Natural killer cell (primary cell): Measurements from ENCODE around the gene CLDN11. TPM values are rescaled to one million over a fixed set of nuclear protein-coding genes. Genes with fewer than 3 reads are reported as not detected.

ENCODE experiments used
- ATAC-seq, 3 donors: fragments of 150-1000 bp in 2 of 3; fragments of 200-7000 bp in 1 of 3; cut with Tn5 transposase; 1 replicate in 1 of 3; 2 replicates in 2 of 3; pipeline ENCODE4 v1.10.0; 2021; ENCODE audit warnings: mild to moderate bottlenecking in 2 of 3, moderate library complexity in 2 of 3
- DNase-seq, 2 donors: peaks; one replicate each; pipeline versions ENCODE4 v3.0.0 to v3.0.0-alpha.2; 2013 to 2021; ENCODE audit warnings: mixed read lengths in 1 of 2
- H3K27ac ChIP-seq: one replicate; pipeline ENCODE4 v1.5.1; 2013; ENCODE audit warnings: mild to moderate bottlenecking, low read length
- H3K27me3 ChIP-seq: one replicate; pipeline ENCODE4 v1.6.1; 2013; ENCODE audit warnings: low read length; ENCODE audit not compliant: control insufficient read depth, insufficient read depth
- H3K36me3 ChIP-seq: one replicate; pipeline ENCODE4 v1.6.1; 2013; ENCODE audit warnings: low read length; ENCODE audit not compliant: control insufficient read depth, insufficient read depth
- H3K4me1 ChIP-seq: one replicate; pipeline ENCODE4 v1.6.1; 2013; ENCODE audit warnings: low read length; ENCODE audit not compliant: control insufficient read depth, insufficient read depth
- H3K4me3 ChIP-seq: one replicate; pipeline ENCODE4 v1.5.1; 2013; ENCODE audit warnings: low read length
- H3K9me3 ChIP-seq: one replicate; pipeline ENCODE4 v1.6.1; 2013; ENCODE audit warnings: low read length; ENCODE audit not compliant: control insufficient read depth, insufficient read depth
- H3K27ac Mint-ChIP-seq, 2 donors: one replicate each; pipeline ENCODE4 v1.8.0; 2022; ENCODE audit warnings: mild to moderate bottlenecking in 2 of 2, mixed read lengths in 2 of 2, moderate library complexity in 1 of 2
- H3K27me3 Mint-ChIP-seq, 2 donors: one replicate each; pipeline ENCODE4 v1.8.0; 2022; ENCODE audit warnings: low read depth in 2 of 2, mixed read lengths in 2 of 2
- H3K36me3 Mint-ChIP-seq: one replicate; pipeline ENCODE4 v1.8.0; 2022; ENCODE audit warnings: mixed read lengths
- H3K4me1 Mint-ChIP-seq, 2 donors: one replicate each; pipeline ENCODE4 v1.8.0; 2022; ENCODE audit warnings: mixed read lengths in 2 of 2
- H3K4me3 Mint-ChIP-seq: one replicate; pipeline ENCODE4 v1.8.0; 2022; ENCODE audit warnings: mild to moderate bottlenecking, moderate library complexity, mixed read lengths
- H3K9me3 Mint-ChIP-seq, 2 donors: one replicate each; pipeline ENCODE4 v1.8.0; 2022; ENCODE audit warnings: mixed read lengths in 2 of 2
- WGBS: methylation state at CpG from one replicate; pipeline ENCODE4 v1.1.7; 2013; ENCODE audit warnings: missing lambda C conversion rate; ENCODE audit not compliant: insufficient coverage; 5-methylcytosine and 5-hydroxymethylcytosine counted together
- intact Hi-C: fragments of 100-400 bp; cut with micrococcal nuclease; formaldehyde crosslinking; loops from one replicate; pipeline ENCODE4 v1.14.2; 2022
- total RNA-seq, 4 donors: library from RNA; stranded (reverse); fragments of 120-200 nt in 1 of 4; gene quantifications; one replicate each; pipeline versions ENCODE4 v1.2.3 to v1.2.4, GENCODE V29; 2013 to 2022
- TF ChIP-seq, protein P1 (sequence below): fragments of 200-600 bp; IDR thresholded peaks from one replicate; pipeline ENCODE4 v1.8.0; 2022; ENCODE audit warnings: antibody characterized with exemption

CLDN11 gene
- total RNA-seq, 3 donors from 2014 or later (not counting 1 experiment from before 2014, with no cell fraction given), result 0.39 TPM; not detected in 2

DNA sequence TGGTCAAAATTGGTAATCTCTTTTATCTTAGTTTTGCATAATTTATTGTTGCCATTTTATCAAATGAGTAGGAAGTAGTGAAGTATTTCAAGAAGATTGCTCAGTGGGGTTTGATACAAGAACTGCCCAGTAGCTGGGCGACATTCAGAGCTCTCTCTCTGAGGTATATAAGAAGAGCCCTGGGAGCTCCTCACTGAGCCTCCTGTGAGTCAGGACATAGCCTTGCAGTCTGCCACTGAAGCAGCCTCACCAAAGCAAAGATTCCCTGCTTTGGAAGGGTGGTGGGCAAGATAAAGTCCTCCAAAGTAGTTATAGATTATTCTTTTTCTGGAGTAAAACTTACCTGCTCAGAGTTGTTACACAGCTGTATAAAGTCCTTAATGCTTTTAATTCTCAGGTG lies 35.1 kb upstream of the CLDN11 start:
- no peak overlapping the region for H3K27ac ChIP-seq
- 88% methylated on average over 1 of the region's 1 CpG for WGBS
- TF ChIP-seq, protein P1, sequence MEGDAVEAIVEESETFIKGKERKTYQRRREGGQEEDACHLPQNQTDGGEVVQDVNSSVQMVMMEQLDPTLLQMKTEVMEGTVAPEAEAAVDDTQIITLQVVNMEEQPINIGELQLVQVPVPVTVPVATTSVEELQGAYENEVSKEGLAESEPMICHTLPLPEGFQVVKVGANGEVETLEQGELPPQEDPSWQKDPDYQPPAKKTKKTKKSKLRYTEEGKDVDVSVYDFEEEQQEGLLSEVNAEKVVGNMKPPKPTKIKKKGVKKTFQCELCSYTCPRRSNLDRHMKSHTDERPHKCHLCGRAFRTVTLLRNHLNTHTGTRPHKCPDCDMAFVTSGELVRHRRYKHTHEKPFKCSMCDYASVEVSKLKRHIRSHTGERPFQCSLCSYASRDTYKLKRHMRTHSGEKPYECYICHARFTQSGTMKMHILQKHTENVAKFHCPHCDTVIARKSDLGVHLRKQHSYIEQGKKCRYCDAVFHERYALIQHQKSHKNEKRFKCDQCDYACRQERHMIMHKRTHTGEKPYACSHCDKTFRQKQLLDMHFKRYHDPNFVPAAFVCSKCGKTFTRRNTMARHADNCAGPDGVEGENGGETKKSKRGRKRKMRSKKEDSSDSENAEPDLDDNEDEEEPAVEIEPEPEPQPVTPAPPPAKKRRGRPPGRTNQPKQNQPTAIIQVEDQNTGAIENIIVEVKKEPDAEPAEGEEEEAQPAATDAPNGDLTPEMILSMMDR, result no peak
- DNase-seq (no peak), ATAC-seq (no peak)
- H3K27me3 Mint-ChIP-seq, result no peaks in the 10 kb centered on the region
- peak overlapping the region in 1 of 2 donors; percentile 29 for H3K27ac Mint-ChIP-seq
- no peak overlapping the region for H3K4me3 ChIP-seq
- H3K27me3 ChIP-seq, result no peaks in the 10 kb centered on the region
- no peaks in the 10 kb centered on the region for H3K4me1 ChIP-seq
- peaks cover 0 to 14% of the 10 kb centered on the region in 2 donors for H3K4me1 Mint-ChIP-seq
- H3K9me3 ChIP-seq, result no peaks in the 10 kb centered on the region
- intact Hi-C loops, result no loop called here
- H3K36me3 ChIP-seq, result peaks cover 31% of the 10 kb centered on the region
- no peaks in the 10 kb centered on the region for H3K9me3 Mint-ChIP-seq
- H3K36me3 Mint-ChIP-seq, result peaks cover 6% of the 10 kb centered on the region
- no peak overlapping the region for H3K4me3 Mint-ChIP-seq

DNA sequence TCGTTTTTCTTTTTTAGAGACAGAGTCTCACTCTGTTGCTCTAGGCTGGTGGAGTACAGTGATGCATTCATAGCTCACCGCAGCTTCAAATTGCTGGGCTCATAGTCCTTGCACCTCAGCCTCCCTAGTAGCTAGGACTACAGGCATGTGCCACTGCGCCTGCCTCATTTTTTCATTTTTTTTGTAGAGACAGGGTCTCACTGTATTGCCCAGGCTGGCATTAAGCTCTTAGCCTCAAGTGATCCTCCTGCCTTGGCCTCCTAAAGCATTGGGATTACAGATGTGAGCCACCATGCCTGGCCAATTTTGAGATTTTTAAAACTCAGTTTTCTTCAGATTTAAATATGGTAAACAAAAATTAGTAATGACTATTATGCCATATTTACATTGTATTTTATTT lies 32.2 kb upstream of the CLDN11 start:
- Mint-ChIP-seq H3K4me3 (no peak overlapping the region), H3K9me3 (no peaks in the 10 kb centered on the region), H3K27me3 (no peaks in the 10 kb centered on the region), H3K4me1 (peaks cover 0 to 8% of the 10 kb centered on the region in 2 donors), H3K27ac (no peak overlapping the region), H3K36me3 (peaks cover 13% of the 10 kb centered on the region)
- Histone ChIP-seq H3K9me3 (no peaks in the 10 kb centered on the region), H3K36me3 (peaks cover 33% of the 10 kb centered on the region), H3K27me3 (no peaks in the 10 kb centered on the region), H3K4me1 (no peaks in the 10 kb centered on the region), H3K27ac (no peak overlapping the region), H3K4me3 (no peak overlapping the region)
- no peak for ATAC-seq
- intact Hi-C loops, result no loop called here
- TF ChIP-seq, protein P1, result no peak
- DNase-seq, result no peak
- WGBS, result 100% methylated on average over 3 of the region's 3 CpGs

DNA sequence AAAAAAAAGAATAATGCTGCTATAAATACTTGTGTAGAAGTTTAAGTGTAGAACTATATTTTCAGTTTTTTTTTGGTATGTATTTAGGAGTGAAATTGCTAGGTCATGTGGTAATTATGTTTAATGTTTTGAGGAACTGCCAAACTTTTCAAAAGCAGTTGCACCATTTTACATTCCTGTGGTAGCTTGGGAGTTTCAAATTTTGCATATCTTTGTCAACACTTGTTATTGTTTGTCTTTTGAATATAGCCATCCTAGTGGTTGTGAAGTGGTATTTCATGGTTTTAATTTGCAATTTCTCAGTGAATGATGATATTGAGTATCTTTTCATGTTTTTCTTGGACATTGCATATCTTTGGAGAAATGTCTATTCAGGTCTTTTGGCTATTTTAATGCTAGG lies 30.7 kb upstream of the CLDN11 start:
- TF ChIP-seq, protein P1, result no peak
- Mint-ChIP-seq H3K4me3 (no peak overlapping the region), H3K27ac (no peak overlapping the region), H3K36me3 (peaks cover 13% of the 10 kb centered on the region), H3K4me1 (peaks cover 0 to 7% of the 10 kb centered on the region in 2 donors), H3K27me3 (no peaks in the 10 kb centered on the region), H3K9me3 (no peaks in the 10 kb centered on the region)
- ATAC-seq (no peak), DNase-seq (no peak)
- H3K27ac ChIP-seq, result no peak overlapping the region
- no peaks in the 10 kb centered on the region for H3K9me3 ChIP-seq
- H3K4me1 ChIP-seq, result no peaks in the 10 kb centered on the region
- H3K36me3 ChIP-seq, result peaks cover 35% of the 10 kb centered on the region
- H3K27me3 ChIP-seq, result no peaks in the 10 kb centered on the region
- intact Hi-C loops, result no loop called here
- H3K4me3 ChIP-seq, result no peak overlapping the region

DNA sequence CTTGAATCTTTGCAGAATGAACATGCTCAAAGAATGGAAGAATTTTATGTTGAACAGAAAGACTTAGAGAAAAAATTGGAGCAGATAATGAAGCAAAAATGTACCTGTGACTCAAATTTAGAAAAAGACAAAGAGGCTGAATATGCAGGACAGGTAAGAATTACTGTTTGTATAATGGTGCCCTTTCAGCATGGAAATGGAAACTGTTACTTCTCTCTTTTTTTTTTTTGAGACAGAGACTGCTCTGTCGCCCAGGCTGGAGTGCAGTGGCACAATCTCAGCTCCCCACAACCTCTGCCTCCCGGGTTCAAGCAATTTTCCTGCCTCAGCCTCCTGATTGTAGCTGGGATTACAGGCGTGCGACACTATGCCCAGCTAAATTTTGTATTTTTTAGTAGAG lies 27.6 kb upstream of the CLDN11 start:
- Mint-ChIP-seq H3K27me3 (no peaks in the 10 kb centered on the region), H3K9me3 (no peaks in the 10 kb centered on the region), H3K27ac (no peak overlapping the region), H3K4me1 (no peaks in the 10 kb centered on the region), H3K4me3 (no peak overlapping the region), H3K36me3 (peaks cover 13% of the 10 kb centered on the region)
- Histone ChIP-seq H3K27ac (no peak overlapping the region), H3K36me3 (peaks cover 23% of the 10 kb centered on the region), H3K4me1 (no peaks in the 10 kb centered on the region), H3K4me3 (no peak overlapping the region), H3K27me3 (no peaks in the 10 kb centered on the region), H3K9me3 (no peaks in the 10 kb centered on the region)
- ATAC-seq, result no peak
- intact Hi-C loops, result no loop called here
- no peak for DNase-seq
- 88% methylated on average over 4 of the region's 4 CpGs for WGBS
- TF ChIP-seq, protein P1, result no peak
